Activated gamma-delta T cell (primary cell): ENCODE data around the gene GDF15.
"Not testable (repeated sequence)": the region's sequence is repeated elsewhere in the genome, so short reads cannot be mapped to it uniquely, and the experiment has no call there.

Source experiments
- DNase-seq: peaks from one replicate; lab custom pipeline; 2025; lab: John Stamatoyannopoulos, UW

GDF15 gene

GRCh38 chr19:18364277-18364825, 21.6 kb upstream of the GDF15 start:
- DNase-seq: not testable (repeated sequence)

GRCh38 chr19:18364826-18365528, 21.0 kb upstream of the GDF15 start:
- DNase-seq: no peak

- no peak for DNase-seq
Measured at GRCh38 chr19:18366021-18366435, 19.9 kb upstream of the GDF15 start.

- DNase-seq: no peak
Measured at GRCh38 chr19:18368504-18369222, 17.3 kb upstream of the GDF15 start.

- DNase-seq: no peak
Measured at GRCh38 chr19:18373407-18373891, 12.5 kb upstream of the GDF15 start.

- no peak for DNase-seq
Measured at GRCh38 chr19:18373892-18374629, 11.9 kb upstream of the GDF15 start.

GRCh38 chr19:18377026-18377425, 8.9 kb upstream of the GDF15 start:
- DNase-seq: no peak

GRCh38 chr19:18379803-18380747, 5.9 kb upstream of the GDF15 start:
- no peak for DNase-seq

- no peak for DNase-seq
Measured at GRCh38 chr19:18380843-18381242, 5.1 kb upstream of the GDF15 start.

- DNase-seq: not testable (repeated sequence)
Measured at GRCh38 chr19:18383622-18384021, 2.3 kb upstream of the GDF15 start.

- no peak for DNase-seq
Measured at GRCh38 chr19:18384775-18385174, 1.2 kb upstream of the GDF15 start.

GRCh38 chr19:18385359-18385674, 641 bp upstream of the GDF15 start:
- no peak for DNase-seq

GRCh38 chr19:18386543-18387271, 749 bp downstream of the GDF15 start:
- no peak for DNase-seq

GRCh38 chr19:18388100-18388959, 2.4 kb downstream of the GDF15 start:
- DNase-seq: peak; percentile 58

- DNase-seq: no peak
Measured at GRCh38 chr19:18388960-18389725, 3.2 kb downstream of the GDF15 start.

GRCh38 chr19:18389726-18390064, 3.7 kb downstream of the GDF15 start:
- DNase-seq: no peak

- no peak for DNase-seq
Measured at GRCh38 chr19:18390065-18390907, 4.3 kb downstream of the GDF15 start.

GRCh38 chr19:18391509-18392075, 5.6 kb downstream of the GDF15 start:
- no peak for DNase-seq
